Heart left ventricle (tissue), 13 donors: Measurements from ENCODE around the gene DOP1A.

Experiments used
- CTCF ChIP-seq, 12 donors: fragments of 200-600 bp; sonication (generic) in 4 of 12; IDR thresholded peaks; one replicate each; pipeline versions ENCODE4 v1.5.0 to v1.8.0; 2018 to 2022; ENCODE audit warnings: antibody characterized with exemption in 12 of 12, mild to moderate bottlenecking in 5 of 12
- POLR2A ChIP-seq, 2 donors: fragments of 450-650 bp; IDR thresholded peaks; one replicate each; pipeline ENCODE4 v1.6.1; 2017; ENCODE audit warnings: antibody characterized with exemption in 2 of 2, mild to moderate bottlenecking in 2 of 2, moderate library complexity in 2 of 2
- donor health status: ischemic (EF 13 %, LVEDD 7.1; RV severe dilation, severe dysfunction).
- donor health status: DM: no; HTN: yes; CAD: no.
- donor health status: DM: no; HTN: no; CAD: no.
- donor health status: ischemic (EF 25% LVEDD 6.9; RV normal size, moderate dysfunction).
- donor health status: ischemic (EF 25% LVEDD 5.7; RV mildly dilated, moderate dysfunction).
- donor health status: ischemic (EF 35%, LVEDD 5.7; RV mildly dilated, moderate dysfunction).
- donor health status: nonischemic (EF 11% LVEDD 7.7; RV severe dilation, severe dysfunction).
- donor health status: DM: yes; HTN: yes; CAD: no.
- donor health status: PGD.
- donor health status: ischemic (EF 29% LVEDD 5.4; RV normal size, mild dysfunction).
- donor health status: nonischemic (EF 23%, LVEDD 6.1; RV moderate dilation, normal function).

GRCh38 chr6:83042467-83043053 is 24.9 kb upstream of the DOP1A start:
- TF ChIP-seq CTCF (IDR thresholded peaks at IDR 0.05) (no peak), POLR2A (IDR thresholded peaks at IDR 0.05) (no peak)
